H9 (cell line): ENCODE measurements around the gene SPTA1. TPM values are rescaled to one million over a fixed set of nuclear protein-coding genes. Genes with fewer than 3 reads are reported as not detected.

Source experiments
- DNase-seq: peaks from one replicate; pipeline ENCODE4 v3.0.0-alpha.2; 2017
- H2AFZ ChIP-seq: one replicate; pipeline ENCODE4 v1.6.1; 2013; ENCODE audit warnings: mild to moderate bottlenecking, low read length, control low read depth, moderate library complexity
- H2AK5ac ChIP-seq: 2 replicates; pipeline ENCODE4 v1.6.1; 2013; ENCODE audit warnings: low read length, control low read depth, mixed read lengths; ENCODE audit not compliant: insufficient read length
- H2BK120ac ChIP-seq: one replicate; pipeline ENCODE4 v1.6.1; 2013; ENCODE audit warnings: low read depth, mild to moderate bottlenecking, low read length, control low read depth, inconsistent platforms; ENCODE audit not compliant: poor library complexity, severe bottlenecking
- H2BK12ac ChIP-seq: 2 replicates; pipeline ENCODE4 v1.6.1; 2013; ENCODE audit warnings: low read length, control low read depth, mixed read lengths, low read depth; ENCODE audit not compliant: insufficient read length
- H2BK15ac ChIP-seq: 2 replicates; pipeline ENCODE4 v1.6.1; 2013; ENCODE audit warnings: low read depth, low read length, control low read depth
- H2BK20ac ChIP-seq: one replicate; pipeline ENCODE4 v1.6.1; 2013; ENCODE audit warnings: low read depth, mild to moderate bottlenecking, low read length, control low read depth, inconsistent platforms; ENCODE audit not compliant: poor library complexity, severe bottlenecking
- H2BK5ac ChIP-seq: 2 replicates; pipeline ENCODE4 v1.6.1; 2013; ENCODE audit warnings: low read length, control low read depth, mixed read lengths; ENCODE audit not compliant: insufficient read length
- H3K14ac ChIP-seq: 2 replicates; pipeline ENCODE4 v1.6.1; 2013; ENCODE audit warnings: low read length, control low read depth; ENCODE audit not compliant: insufficient read depth
- H3K18ac ChIP-seq: 2 replicates; pipeline ENCODE4 v1.6.1; 2013; ENCODE audit warnings: low read depth, mild to moderate bottlenecking, mixed read lengths, low read length, control low read depth; ENCODE audit not compliant: insufficient read length
- H3K23ac ChIP-seq: 2 replicates; pipeline ENCODE4 v1.6.1; 2013; ENCODE audit warnings: low read length, control low read depth, mixed read lengths, low read depth; ENCODE audit not compliant: insufficient read length
- H3K23me2 ChIP-seq: 2 replicates; pipeline ENCODE4 v1.6.1; 2013; ENCODE audit warnings: low read depth, mild to moderate bottlenecking, mixed read lengths, low read length, control low read depth; ENCODE audit not compliant: insufficient read length, poor library complexity, severe bottlenecking
- H3K27ac ChIP-seq: 2 replicates; pipeline ENCODE4 v1.5.1; 2013; ENCODE audit warnings: low read length, control low read depth, mixed read lengths, low read depth; ENCODE audit not compliant: insufficient read length
- H3K27me3 ChIP-seq: 2 replicates; pipeline ENCODE4 v1.6.1; 2013; ENCODE audit warnings: low read length, control low read depth, inconsistent platforms; ENCODE audit not compliant: insufficient read depth
- H3K4ac ChIP-seq: 2 replicates; pipeline ENCODE4 v1.6.1; 2013; ENCODE audit warnings: low read depth, mild to moderate bottlenecking, control low read depth, inconsistent platforms, low read length, moderate library complexity
- H3K4me1 ChIP-seq: 2 replicates; pipeline ENCODE4 v1.6.1; 2013; ENCODE audit warnings: low read length, control low read depth, inconsistent platforms; ENCODE audit not compliant: insufficient read depth
- H3K4me2 ChIP-seq: 2 replicates; pipeline ENCODE4 v1.6.1; 2013; ENCODE audit warnings: low read length, control low read depth, mixed read lengths; ENCODE audit not compliant: insufficient read length, insufficient read depth
- H3K56ac ChIP-seq: 2 replicates; pipeline ENCODE4 v1.6.1; 2013; ENCODE audit warnings: low read depth, mild to moderate bottlenecking, mixed read lengths, low read length, control low read depth; ENCODE audit not compliant: insufficient read length
- H3K79me1 ChIP-seq: 2 replicates; pipeline ENCODE4 v1.6.1; 2013; ENCODE audit warnings: low read depth, mild to moderate bottlenecking, moderate library complexity, low read length, control low read depth, inconsistent platforms; ENCODE audit not compliant: insufficient read depth, poor library complexity, severe bottlenecking
- H3K79me2 ChIP-seq: 2 replicates; pipeline ENCODE4 v1.6.1; 2013; ENCODE audit warnings: low read length, control low read depth, inconsistent platforms; ENCODE audit not compliant: insufficient read depth
- H3K9ac ChIP-seq: 2 replicates; pipeline ENCODE4 v1.6.1; 2013; ENCODE audit warnings: low read length, control low read depth, mixed read lengths; ENCODE audit not compliant: insufficient read length; ENCODE audit errors: extremely low read depth
- H3K9me3 ChIP-seq: one replicate; pipeline ENCODE4 v1.6.1; 2013; ENCODE audit warnings: low read depth, low read length, inconsistent platforms; ENCODE audit not compliant: control insufficient read depth
- H3T11ph ChIP-seq: one replicate; pipeline ENCODE4 v1.6.1; 2013; ENCODE audit warnings: mild to moderate bottlenecking, low read length, control low read depth, inconsistent platforms
- H4K20me1 ChIP-seq: one replicate; pipeline ENCODE4 v1.6.1; 2013; ENCODE audit not compliant: control insufficient read depth, insufficient read length, insufficient read depth
- H4K5ac ChIP-seq: 2 replicates; pipeline ENCODE4 v1.6.1; 2013; ENCODE audit warnings: low read depth, mild to moderate bottlenecking, mixed read lengths, low read length, control low read depth; ENCODE audit not compliant: insufficient read length
- H4K8ac ChIP-seq: replicated peaks from 2 replicates; pipeline ENCODE4 v1.6.1; 2013; ENCODE audit warnings: low read length, control low read depth, mixed read lengths, low read depth; ENCODE audit not compliant: insufficient read length
- H4K91ac ChIP-seq: 2 replicates; pipeline ENCODE4 v1.6.1; 2013; ENCODE audit warnings: low read depth, mild to moderate bottlenecking, moderate library complexity, mixed read lengths, low read length, control low read depth; ENCODE audit not compliant: insufficient read length
- H3K27ac Mint-ChIP-seq, 3 experiments: 2 replicates in 2 of 3; 3 replicates in 1 of 3; pipeline ENCODE4 v1.8.0; 2020 to 2021; ENCODE audit warnings: mixed read lengths in 3 of 3, mild to moderate bottlenecking in 1 of 3, moderate library complexity in 1 of 3
- H3K27me3 Mint-ChIP-seq: 2 replicates; pipeline ENCODE4 v1.8.0; 2021; ENCODE audit warnings: low read depth, mild to moderate bottlenecking, moderate library complexity, mixed read lengths
- H3K36me3 Mint-ChIP-seq, 3 experiments: 2 replicates in 2 of 3; 3 replicates in 1 of 3; pipeline ENCODE4 v1.8.0; 2020 to 2021; ENCODE audit warnings: low read depth in 3 of 3, mixed read lengths in 3 of 3; ENCODE audit not compliant: insufficient read depth in 1 of 3
- H3K4me1 Mint-ChIP-seq, 2 experiments: 2 replicates each; pipeline ENCODE4 v1.8.0; 2020; ENCODE audit warnings: mixed read lengths in 2 of 2
- H3K4me3 Mint-ChIP-seq, 2 experiments: 2 replicates in 1 of 2; 3 replicates in 1 of 2; pipeline ENCODE4 v1.8.0; 2020 to 2021; ENCODE audit warnings: mild to moderate bottlenecking in 2 of 2, mixed read lengths in 2 of 2, moderate library complexity in 1 of 2
- H3K9me3 Mint-ChIP-seq, 2 experiments: 2 replicates in 1 of 2; 3 replicates in 1 of 2; pipeline ENCODE4 v1.8.0; 2020; ENCODE audit warnings: mild to moderate bottlenecking in 2 of 2, mixed read lengths in 2 of 2, moderate library complexity in 1 of 2
- WGBS: extraction: QIAGEN DNeasy Blood & Tissue Kit; methylation state at CpG from one replicate; pipeline ENCODE4 v1.1.7; 2013; ENCODE audit warnings: missing lambda C conversion rate, low lambda C conversion rate, mixed read lengths; ENCODE audit not compliant: insufficient read length; ENCODE audit errors: extremely low coverage; 5-methylcytosine and 5-hydroxymethylcytosine counted together
- total RNA-seq: library from RNA; stranded (reverse); gene quantifications from 2 replicates; pipeline ENCODE4 v1.2.1, GENCODE V29; 2021
- TF ChIP-seq, protein P1 (sequence below): fragments of 200-600 bp; sonication (generic); conservative IDR thresholded peaks from 3 replicates; pipeline ENCODE4 v1.8.0; 2021; ENCODE audit warnings: antibody characterized with exemption, mild to moderate bottlenecking

The SPTA1 gene
- total RNA-seq, 1 experiment from 2014 or later = not detected

DNA sequence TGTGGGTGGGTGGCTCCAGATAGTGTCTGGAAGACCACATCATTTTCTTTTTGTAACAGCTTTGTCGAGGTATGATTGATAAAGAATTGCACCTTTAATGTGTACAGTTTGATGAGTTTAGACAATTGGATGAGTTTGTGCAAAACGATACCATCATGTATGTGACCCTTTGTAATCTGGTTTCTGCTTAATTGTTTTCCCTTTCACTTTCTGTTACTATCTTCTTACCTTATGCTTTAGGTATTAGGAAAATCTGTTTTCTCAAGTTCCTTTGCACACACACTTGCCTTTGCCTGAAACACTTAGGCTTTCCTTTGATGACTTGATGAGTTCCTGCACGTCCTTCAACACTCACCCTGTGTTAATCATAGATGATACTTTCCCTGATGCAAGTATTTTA, 74.6 kb downstream of the SPTA1 start:
- Histone ChIP-seq H2BK120ac (no peak overlapping the region), H2BK20ac (no peak overlapping the region), H3T11ph (no peak overlapping the region), H3K56ac (no peak overlapping the region), H3K14ac (no peak overlapping the region), H4K91ac (no peak overlapping the region), H3K23ac (no peak overlapping the region), H4K5ac (no peak overlapping the region), H3K4me2 (no peak overlapping the region), H3K18ac (no peak overlapping the region), H2BK5ac (no peak overlapping the region), H3K79me2 (no peaks in the 10 kb centered on the region), H4K20me1 (no peaks in the 10 kb centered on the region), H2BK15ac (no peak overlapping the region), H3K27me3 (no peaks in the 10 kb centered on the region), H3K23me2 (no peaks in the 10 kb centered on the region), H3K27ac (no peak overlapping the region), H2BK12ac (no peak overlapping the region), H3K9ac (no peak overlapping the region), H3K4ac (no peak overlapping the region), H2AK5ac (no peak overlapping the region), H3K9me3 (no peaks in the 10 kb centered on the region), H2AFZ (no peak overlapping the region), H4K8ac (no peak overlapping the region), H3K79me1 (no peaks in the 10 kb centered on the region), H3K4me1 (0 out of 2 replicates have a peak, but pooled peaks cover 2% of the 10 kb centered on the region)
- TF ChIP-seq, protein P1, sequence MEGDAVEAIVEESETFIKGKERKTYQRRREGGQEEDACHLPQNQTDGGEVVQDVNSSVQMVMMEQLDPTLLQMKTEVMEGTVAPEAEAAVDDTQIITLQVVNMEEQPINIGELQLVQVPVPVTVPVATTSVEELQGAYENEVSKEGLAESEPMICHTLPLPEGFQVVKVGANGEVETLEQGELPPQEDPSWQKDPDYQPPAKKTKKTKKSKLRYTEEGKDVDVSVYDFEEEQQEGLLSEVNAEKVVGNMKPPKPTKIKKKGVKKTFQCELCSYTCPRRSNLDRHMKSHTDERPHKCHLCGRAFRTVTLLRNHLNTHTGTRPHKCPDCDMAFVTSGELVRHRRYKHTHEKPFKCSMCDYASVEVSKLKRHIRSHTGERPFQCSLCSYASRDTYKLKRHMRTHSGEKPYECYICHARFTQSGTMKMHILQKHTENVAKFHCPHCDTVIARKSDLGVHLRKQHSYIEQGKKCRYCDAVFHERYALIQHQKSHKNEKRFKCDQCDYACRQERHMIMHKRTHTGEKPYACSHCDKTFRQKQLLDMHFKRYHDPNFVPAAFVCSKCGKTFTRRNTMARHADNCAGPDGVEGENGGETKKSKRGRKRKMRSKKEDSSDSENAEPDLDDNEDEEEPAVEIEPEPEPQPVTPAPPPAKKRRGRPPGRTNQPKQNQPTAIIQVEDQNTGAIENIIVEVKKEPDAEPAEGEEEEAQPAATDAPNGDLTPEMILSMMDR = no peak
- H3K36me3 Mint-ChIP-seq = no peaks in the 10 kb centered on the region; a peak in 1 of 7 replicates
- WGBS = no CpG with 5 or more reads among the region's 3 CpGs
- H3K9me3 Mint-ChIP-seq = no peaks in the 10 kb centered on the region
- H3K27ac Mint-ChIP-seq = no peak overlapping the region
- no peak for DNase-seq
- peaks cover 0 to 3% of the 10 kb centered on the region in 2 experiments; a peak in 1 of 4 replicates for H3K4me1 Mint-ChIP-seq
- no peak overlapping the region for H3K4me3 Mint-ChIP-seq
- peaks cover 3% of the 10 kb centered on the region; the same call in 1 of the 2 replicates for H3K27me3 Mint-ChIP-seq
